Measurements from ENCODE around the gene KPNB1. TPM values are rescaled to one million over a fixed set of nuclear protein-coding genes. Genes with fewer than 3 reads are reported as not detected.

The KPNB1 gene
- polyA plus RNA-seq, 1 experiment, result 212 TPM

DNA sequence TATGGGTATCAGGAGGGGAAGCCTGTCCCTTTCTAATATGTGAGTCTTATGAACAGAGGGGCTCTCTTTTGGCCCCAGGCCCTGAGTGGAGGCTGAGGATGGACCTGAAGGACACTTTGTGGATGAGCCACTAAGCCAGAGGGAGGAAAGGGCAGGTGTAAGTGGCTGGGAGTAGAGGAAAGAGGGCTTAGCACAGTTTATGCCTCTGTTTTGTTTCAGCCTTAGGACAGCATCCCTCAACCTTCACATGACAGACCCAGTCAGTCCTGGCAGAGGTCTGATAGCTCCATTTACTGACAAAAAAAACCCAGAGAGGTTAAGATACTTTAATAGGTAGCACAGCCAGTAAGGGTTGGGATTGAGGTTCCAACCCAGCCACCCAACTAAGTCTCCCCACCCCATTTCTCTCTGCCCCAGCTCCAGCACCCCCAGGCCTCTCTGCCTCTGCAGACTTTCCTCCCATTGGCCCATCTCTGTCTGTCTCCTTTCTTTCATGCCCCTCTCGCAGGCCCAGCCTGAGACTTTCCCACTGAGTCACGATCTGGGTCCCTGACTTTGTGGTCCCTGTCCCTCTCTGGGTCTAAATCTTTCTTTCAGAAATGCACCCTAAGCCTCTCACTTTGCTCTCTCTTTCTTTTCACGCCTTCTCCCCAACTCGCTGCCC lies 78.6 kb downstream of the KPNB1 start:
- Histone ChIP-seq H3K9me3 (ENCODE audit: control insufficient read depth, insufficient read depth, low read length) (peaks cover 4% of the 10 kb centered on the region; the same call in 1 of the 2 replicates), H3K27me3 (ENCODE audit: control insufficient read depth, insufficient read depth, low read length) (peaks cover 84% of the 10 kb centered on the region), H3K27ac (ENCODE audit: low read depth, low read length) (no peak overlapping the region), H3K4me3 (ENCODE audit: low read depth, low read length) (no peak overlapping the region)
- no peak for DNase-seq (ENCODE audit: low read depth, low spot score)
- POLR2A ChIA-PET, result no interaction called here
- TF ChIP-seq CTCF (IDR thresholded peaks at IDR 0.05; ENCODE audit: low read depth, low read length), result no peak
- CTCF ChIA-PET, result no interaction called here

DNA sequence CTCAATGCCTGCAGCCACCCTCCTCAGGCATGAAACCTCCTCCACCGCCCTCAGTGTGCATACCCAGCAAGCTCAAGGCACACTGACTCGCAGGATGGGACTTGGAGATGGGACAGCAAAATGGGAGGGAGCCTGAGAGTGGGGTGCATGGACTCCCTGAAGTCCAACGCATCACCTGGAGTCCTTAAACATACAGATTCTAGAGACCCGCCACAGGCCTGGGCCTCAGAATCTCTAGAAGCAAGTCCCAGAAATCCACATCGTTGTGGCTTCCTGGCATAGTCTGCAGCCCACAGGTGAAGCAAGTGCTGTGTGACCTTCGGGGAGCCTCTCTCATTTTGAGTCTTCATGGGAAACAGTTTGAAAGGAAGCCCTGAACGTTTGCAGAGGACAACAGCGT lies 79.8 kb downstream of the KPNB1 start:
- no peak for TF ChIP-seq CTCF (IDR thresholded peaks at IDR 0.05; ENCODE audit: low read depth, low read length)
- H3K27me3 ChIP-seq (ENCODE audit: control insufficient read depth, insufficient read depth, low read length), result peaks cover 82% of the 10 kb centered on the region
- H3K4me3 ChIP-seq (ENCODE audit: low read depth, low read length), result no peak overlapping the region
- DNase-seq (ENCODE audit: low read depth, low spot score), result no peak
- ChIA-PET CTCF (no interaction called here), POLR2A (no interaction called here)
- no peak overlapping the region for H3K27ac ChIP-seq (ENCODE audit: low read depth, low read length)
- H3K9me3 ChIP-seq (ENCODE audit: control insufficient read depth, insufficient read depth, low read length), result no peaks in the 10 kb centered on the region; the same call in 1 of the 2 replicates

- no peak for TF ChIP-seq CTCF (IDR thresholded peaks at IDR 0.05; ENCODE audit: low read depth, low read length)
- Histone ChIP-seq H3K4me3 (ENCODE audit: low read depth, low read length) (no peak overlapping the region), H3K27me3 (ENCODE audit: control insufficient read depth, insufficient read depth, low read length) (peaks cover 83% of the 10 kb centered on the region), H3K27ac (ENCODE audit: low read depth, low read length) (no peak overlapping the region), H3K9me3 (ENCODE audit: control insufficient read depth, insufficient read depth, low read length) (no peaks in the 10 kb centered on the region)
- CTCF ChIA-PET, result no interaction called here
- POLR2A ChIA-PET, result no interaction called here
- DNase-seq (ENCODE audit: low read depth, low spot score), result no peak
Observed at GRCh38 chr17:47730681-47731080, 81.0 kb downstream of the KPNB1 start.

- DNase-seq (ENCODE audit: low read depth, low spot score), result no peak
- H3K4me3 ChIP-seq (ENCODE audit: low read depth, low read length), result no peak overlapping the region
- TF ChIP-seq CTCF (IDR thresholded peaks at IDR 0.05; ENCODE audit: low read depth, low read length), result no peak
- H3K27ac ChIP-seq (ENCODE audit: low read depth, low read length), result no peak overlapping the region
- no peaks in the 10 kb centered on the region for H3K9me3 ChIP-seq (ENCODE audit: control insufficient read depth, insufficient read depth, low read length)
- CTCF ChIA-PET, result interaction anchor here (0.6 kb wide), 1 partner anchor 180 kb away, joined by 5 read pairs; no protein-coding TSS in a partner anchor
- POLR2A ChIA-PET, result no interaction called here
- peaks cover 78% of the 10 kb centered on the region for H3K27me3 ChIP-seq (ENCODE audit: control insufficient read depth, insufficient read depth, low read length)
Observed at GRCh38 chr17:47731396-47731795, 81.7 kb downstream of the KPNB1 start.

- TF ChIP-seq CTCF (IDR thresholded peaks at IDR 0.05; ENCODE audit: low read depth, low read length), result no peak
- Histone ChIP-seq H3K27ac (ENCODE audit: low read depth, low read length) (no peak overlapping the region), H3K9me3 (ENCODE audit: control insufficient read depth, insufficient read depth, low read length) (no peaks in the 10 kb centered on the region), H3K4me3 (ENCODE audit: low read depth, low read length) (no peak overlapping the region), H3K27me3 (ENCODE audit: control insufficient read depth, insufficient read depth, low read length) (peaks cover 72% of the 10 kb centered on the region)
- no peak for DNase-seq (ENCODE audit: low read depth, low spot score)
- ChIA-PET POLR2A (no interaction called here), CTCF (no interaction called here)
Observed at GRCh38 chr17:47732399-47733046, 82.8 kb downstream of the KPNB1 start.
